K562 (cell line): ENCODE data around the gene SLC2A10.
"Not testable (repeated sequence)": the region's sequence is repeated elsewhere in the genome, so short reads cannot be mapped to it uniquely, and the experiment has no call there.

ENCODE experiments used
- CTCF ChIP-seq, 3 experiments: IDR thresholded peaks in 2 of 3; conservative IDR thresholded peaks in 1 of 3; 2 replicates each; pipeline ENCODE4 v1.5.1; 2011 to 2012; ENCODE audit warnings: low read length in 3 of 3, mild to moderate bottlenecking in 3 of 3, control low read depth in 2 of 3, improper control_type of control experiment in 1 of 3, inconsistent platforms in 1 of 3, low read depth in 1 of 3, mixed read lengths in 1 of 3, moderate library complexity in 1 of 3; ENCODE audit not compliant: insufficient read depth in 2 of 3
- DPF2 ChIP-seq: fragments of 450-650 bp; IDR thresholded peaks from 2 replicates; pipeline ENCODE4 v1.6.1; 2016
- ETS2 ChIP-seq: IDR thresholded peaks from 2 replicates; pipeline ENCODE4 v1.6.1; 2016; ENCODE audit warnings: borderline replicate concordance, missing genetic modification characterization, mild to moderate bottlenecking, moderate library complexity, missing compliant biosample characterization; ENCODE audit not compliant: poor library complexity, severe bottlenecking
- KLF10 ChIP-seq: fragments of 250-450 bp; sonication (Bioruptor Pico); IDR thresholded peaks from 2 replicates; pipeline ENCODE4 v1.6.1; 2021; ENCODE audit warnings: matching md5 sums
- POLR2AphosphoS5 ChIP-seq: IDR thresholded peaks from 2 replicates; pipeline ENCODE4 v1.6.1; 2011; ENCODE audit warnings: mild to moderate bottlenecking, low read depth, low read length, moderate library complexity; ENCODE audit not compliant: control insufficient read depth, insufficient read depth
- RAD51 ChIP-seq: fragments of 450-650 bp; IDR thresholded peaks from 2 replicates; pipeline ENCODE4 v1.7.1; 2016; ENCODE audit warnings: low read depth, mild to moderate bottlenecking, borderline replicate concordance
- ZNF511 ChIP-seq: sonication (generic); formaldehyde crosslinking; IDR thresholded peaks from 2 replicates; pipeline ENCODE4 v1.8.0; 2022; ENCODE audit warnings: mild to moderate bottlenecking, missing genetic modification reagents
- ZNF518B ChIP-seq: fragments of 250-450 bp; sonication (Bioruptor Pico); IDR thresholded peaks from 2 replicates; pipeline ENCODE4 v1.5.0; 2021; ENCODE audit warnings: mild to moderate bottlenecking, moderate library complexity
- TF ChIP-seq, protein P1 (sequence below): sonication (generic); formaldehyde crosslinking; IDR thresholded peaks from 2 replicates; pipeline ENCODE4 v1.8.1; 2023; ENCODE audit warnings: mild to moderate bottlenecking, missing genetic modification reagents
- TF ChIP-seq, protein P2 (sequence below), 2 experiments: fragments of 450-650 bp; conservative IDR thresholded peaks; 2 replicates each; pipeline ENCODE4 v1.6.1; 2017; ENCODE audit warnings: mild to moderate bottlenecking in 2 of 2, moderate library complexity in 2 of 2
- TF ChIP-seq, protein P3 (sequence below): fragments of 450-650 bp; IDR thresholded peaks from 2 replicates; pipeline ENCODE4 v1.6.1; 2018; ENCODE audit not compliant: partially characterized antibody

GRCh38 chr20:46676649-46677316 lies 32.7 kb upstream of the SLC2A10 start:
- TF ChIP-seq DPF2; ETS2 (tag); KLF10 (CRISPR knock-in tag); ZNF511 (CRISPR knock-in tag); RAD51; CTCF (IDR thresholded peaks at IDR 0.05 in 2 of 3, conservative IDR thresholded peaks at IDR 0.05 in 1 of 3; ENCODE audit: insufficient read depth in 2 of 3, low read depth in 1 of 3, low read length in 3 of 3); ZNF518B (CRISPR knock-in tag); POLR2AphosphoS5: not testable (repeated sequence)
- TF ChIP-seq, protein P1, sequence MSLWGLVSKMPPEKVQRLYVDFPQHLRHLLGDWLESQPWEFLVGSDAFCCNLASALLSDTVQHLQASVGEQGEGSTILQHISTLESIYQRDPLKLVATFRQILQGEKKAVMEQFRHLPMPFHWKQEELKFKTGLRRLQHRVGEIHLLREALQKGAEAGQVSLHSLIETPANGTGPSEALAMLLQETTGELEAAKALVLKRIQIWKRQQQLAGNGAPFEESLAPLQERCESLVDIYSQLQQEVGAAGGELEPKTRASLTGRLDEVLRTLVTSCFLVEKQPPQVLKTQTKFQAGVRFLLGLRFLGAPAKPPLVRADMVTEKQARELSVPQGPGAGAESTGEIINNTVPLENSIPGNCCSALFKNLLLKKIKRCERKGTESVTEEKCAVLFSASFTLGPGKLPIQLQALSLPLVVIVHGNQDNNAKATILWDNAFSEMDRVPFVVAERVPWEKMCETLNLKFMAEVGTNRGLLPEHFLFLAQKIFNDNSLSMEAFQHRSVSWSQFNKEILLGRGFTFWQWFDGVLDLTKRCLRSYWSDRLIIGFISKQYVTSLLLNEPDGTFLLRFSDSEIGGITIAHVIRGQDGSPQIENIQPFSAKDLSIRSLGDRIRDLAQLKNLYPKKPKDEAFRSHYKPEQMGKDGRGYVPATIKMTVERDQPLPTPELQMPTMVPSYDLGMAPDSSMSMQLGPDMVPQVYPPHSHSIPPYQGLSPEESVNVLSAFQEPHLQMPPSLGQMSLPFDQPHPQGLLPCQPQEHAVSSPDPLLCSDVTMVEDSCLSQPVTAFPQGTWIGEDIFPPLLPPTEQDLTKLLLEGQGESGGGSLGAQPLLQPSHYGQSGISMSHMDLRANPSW: not testable (repeated sequence)
- TF ChIP-seq, protein P2, sequence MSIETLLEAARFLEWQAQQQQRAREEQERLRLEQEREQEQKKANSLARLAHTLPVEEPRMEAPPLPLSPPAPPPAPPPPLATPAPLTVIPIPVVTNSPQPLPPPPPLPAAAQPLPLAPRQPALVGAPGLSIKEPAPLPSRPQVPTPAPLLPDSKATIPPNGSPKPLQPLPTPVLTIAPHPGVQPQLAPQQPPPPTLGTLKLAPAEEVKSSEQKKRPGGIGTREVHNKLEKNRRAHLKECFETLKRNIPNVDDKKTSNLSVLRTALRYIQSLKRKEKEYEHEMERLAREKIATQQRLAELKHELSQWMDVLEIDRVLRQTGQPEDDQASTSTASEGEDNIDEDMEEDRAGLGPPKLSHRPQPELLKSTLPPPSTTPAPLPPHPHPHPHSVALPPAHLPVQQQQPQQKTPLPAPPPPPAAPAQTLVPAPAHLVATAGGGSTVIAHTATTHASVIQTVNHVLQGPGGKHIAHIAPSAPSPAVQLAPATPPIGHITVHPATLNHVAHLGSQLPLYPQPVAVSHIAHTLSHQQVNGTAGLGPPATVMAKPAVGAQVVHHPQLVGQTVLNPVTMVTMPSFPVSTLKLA (conservative IDR thresholded peaks at IDR 0.05): not testable (repeated sequence)
- TF ChIP-seq, protein P3, sequence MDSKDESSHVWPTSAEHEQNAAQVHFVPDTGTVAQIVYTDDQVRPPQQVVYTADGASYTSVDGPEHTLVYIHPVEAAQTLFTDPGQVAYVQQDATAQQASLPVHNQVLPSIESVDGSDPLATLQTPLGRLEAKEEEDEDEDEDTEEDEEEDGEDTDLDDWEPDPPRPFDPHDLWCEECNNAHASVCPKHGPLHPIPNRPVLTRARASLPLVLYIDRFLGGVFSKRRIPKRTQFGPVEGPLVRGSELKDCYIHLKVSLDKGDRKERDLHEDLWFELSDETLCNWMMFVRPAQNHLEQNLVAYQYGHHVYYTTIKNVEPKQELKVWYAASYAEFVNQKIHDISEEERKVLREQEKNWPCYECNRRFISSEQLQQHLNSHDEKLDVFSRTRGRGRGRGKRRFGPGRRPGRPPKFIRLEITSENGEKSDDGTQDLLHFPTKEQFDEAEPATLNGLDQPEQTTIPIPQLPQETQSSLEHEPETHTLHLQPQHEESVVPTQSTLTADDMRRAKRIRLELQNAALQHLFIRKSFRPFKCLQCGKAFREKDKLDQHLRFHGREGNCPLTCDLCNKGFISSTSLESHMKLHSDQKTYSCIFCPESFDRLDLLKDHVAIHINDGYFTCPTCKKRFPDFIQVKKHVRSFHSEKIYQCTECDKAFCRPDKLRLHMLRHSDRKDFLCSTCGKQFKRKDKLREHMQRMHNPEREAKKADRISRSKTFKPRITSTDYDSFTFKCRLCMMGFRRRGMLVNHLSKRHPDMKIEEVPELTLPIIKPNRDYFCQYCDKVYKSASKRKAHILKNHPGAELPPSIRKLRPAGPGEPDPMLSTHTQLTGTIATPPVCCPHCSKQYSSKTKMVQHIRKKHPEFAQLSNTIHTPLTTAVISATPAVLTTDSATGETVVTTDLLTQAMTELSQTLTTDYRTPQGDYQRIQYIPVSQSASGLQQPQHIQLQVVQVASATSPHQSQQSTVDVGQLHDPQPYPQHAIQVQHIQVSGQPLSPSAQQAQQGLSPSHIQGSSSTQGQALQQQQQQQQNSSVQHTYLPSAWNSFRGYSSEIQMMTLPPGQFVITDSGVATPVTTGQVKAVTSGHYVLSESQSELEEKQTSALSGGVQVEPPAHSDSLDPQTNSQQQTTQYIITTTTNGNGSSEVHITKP: not testable (repeated sequence)
